Renal cortex interstitium (tissue), 11 donors: ENCODE data around the gene PELI3. TPM values are rescaled to one million over a fixed set of nuclear protein-coding genes. Genes with fewer than 3 reads are reported as not detected.

ENCODE experiments used
- DNase-seq, 11 donors: peaks; one replicate each; pipeline ENCODE4 v3.0.0-alpha.2; 2013; ENCODE audit warnings: low read depth in 9 of 11, low spot score in 4 of 11; ENCODE audit errors: extremely low read depth in 1 of 11
- polyA plus RNA-seq, 3 donors: library from polyadenylated mRNA; unstranded; fragments of 120-200 nt; gene quantifications; one replicate each; pipeline ENCODE4 v1.2.1, GENCODE V29; 2013; ENCODE audit not compliant: insufficient read length in 3 of 3

Gene PELI3
- polyA plus RNA-seq, 3 donors: 4.1 to 6.3 (median 5.9) TPM

DNA sequence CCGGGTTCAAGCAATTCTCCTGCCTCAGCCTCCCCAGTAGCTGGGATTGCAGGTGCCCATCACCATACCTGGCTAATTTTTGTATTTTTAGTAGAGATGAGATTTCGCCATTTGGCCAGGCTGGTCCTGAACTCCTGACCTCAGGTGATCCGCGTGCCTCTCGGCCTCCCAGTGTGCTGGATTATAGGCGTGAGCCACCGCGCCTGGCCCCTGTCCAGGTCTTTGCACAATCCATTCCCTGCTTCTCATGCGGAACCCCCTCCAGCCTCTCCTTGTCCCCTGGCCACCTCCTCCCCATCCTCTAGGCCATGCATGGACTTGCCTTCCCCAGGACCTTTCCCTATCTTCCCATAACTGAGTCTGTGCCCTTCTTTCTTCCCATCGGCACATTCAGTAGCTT lies 22.3 kb downstream of the PELI3 start:
- DNase-seq: no peak

DNA sequence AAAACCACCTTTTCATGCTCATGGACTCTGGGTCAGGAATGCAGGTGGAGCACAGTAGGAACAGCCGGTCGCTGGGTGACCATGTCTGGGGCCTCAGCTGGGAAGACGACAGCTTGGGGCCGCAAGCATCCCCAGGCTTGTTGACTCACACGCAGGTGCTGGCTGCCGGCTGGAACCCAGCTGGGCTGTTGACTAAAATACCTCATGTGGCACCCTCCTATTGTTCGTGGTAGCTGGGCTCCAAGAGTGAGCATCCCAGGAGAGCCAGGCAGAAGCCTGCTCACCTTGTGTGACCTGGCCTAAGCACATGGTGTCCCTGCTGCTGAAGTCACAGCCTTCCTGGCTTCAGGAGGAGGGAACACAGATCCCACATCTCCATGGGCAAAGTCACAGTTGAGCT lies 22.9 kb downstream of the PELI3 start:
- DNase-seq: no peak

DNA sequence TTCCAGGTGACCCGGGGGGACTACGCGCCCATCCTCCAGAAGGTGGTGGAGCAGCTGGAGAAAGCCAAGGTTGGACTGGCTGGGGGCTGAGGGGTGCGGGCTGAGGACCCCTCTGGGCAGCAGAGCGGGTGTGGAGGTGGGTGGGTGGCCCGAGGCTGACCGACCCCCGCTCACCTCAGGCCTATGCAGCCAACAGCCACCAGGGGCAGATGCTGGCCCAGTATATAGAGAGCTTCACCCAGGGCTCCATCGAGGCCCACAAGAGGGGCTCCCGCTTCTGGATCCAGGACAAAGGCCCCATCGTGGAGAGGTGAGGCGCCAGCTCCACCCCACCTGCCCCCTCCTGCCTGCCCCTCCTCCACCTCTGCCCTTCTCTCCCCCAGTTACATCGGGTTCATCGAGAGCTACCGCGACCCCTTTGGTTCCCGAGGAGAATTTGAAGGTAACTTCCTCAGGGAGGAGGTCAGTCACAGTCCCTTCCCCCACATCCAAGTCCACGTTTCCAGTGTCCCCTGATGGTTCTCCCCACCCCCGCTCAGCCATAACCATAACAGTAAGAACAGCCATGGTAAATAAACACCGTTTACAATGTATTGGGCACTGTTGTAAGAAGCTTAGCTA lies 24.7 kb downstream of the PELI3 start:
- no peak for DNase-seq

DNA sequence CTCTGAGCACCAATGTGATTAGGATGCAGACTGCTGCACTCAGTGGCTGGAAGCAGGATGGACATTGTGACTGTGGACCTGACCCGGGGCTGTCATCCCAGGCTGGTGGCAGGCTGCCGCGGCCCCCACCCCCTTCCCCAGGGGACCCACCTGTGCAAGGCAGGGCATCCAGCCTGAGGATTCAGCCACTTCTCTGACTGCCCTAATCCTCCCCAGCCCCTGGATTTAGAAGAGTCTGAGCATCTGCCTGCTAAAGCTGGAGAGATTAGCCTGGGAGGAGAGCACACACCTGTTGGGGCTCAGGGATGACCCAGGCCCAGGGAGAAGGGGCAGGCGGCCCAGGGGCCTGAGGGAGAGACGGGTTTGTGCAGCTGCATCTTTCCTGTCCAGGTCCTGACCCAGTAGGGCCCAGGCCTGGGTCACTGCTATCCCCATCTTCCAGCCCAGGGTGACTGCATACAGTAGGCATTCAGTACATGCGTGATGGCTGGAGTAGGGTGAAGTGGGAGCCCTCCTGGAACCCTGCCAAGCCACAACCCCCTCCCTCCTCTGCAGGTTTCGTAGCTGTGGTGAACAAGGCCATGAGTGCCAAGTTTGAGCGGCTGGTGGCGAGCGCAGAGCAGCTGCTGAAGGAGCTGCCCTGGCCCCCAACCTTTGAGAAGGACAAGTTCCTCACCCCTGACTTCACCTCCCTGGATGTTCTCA lies 25.6 kb downstream of the PELI3 start:
- DNase-seq: no peak

DNA sequence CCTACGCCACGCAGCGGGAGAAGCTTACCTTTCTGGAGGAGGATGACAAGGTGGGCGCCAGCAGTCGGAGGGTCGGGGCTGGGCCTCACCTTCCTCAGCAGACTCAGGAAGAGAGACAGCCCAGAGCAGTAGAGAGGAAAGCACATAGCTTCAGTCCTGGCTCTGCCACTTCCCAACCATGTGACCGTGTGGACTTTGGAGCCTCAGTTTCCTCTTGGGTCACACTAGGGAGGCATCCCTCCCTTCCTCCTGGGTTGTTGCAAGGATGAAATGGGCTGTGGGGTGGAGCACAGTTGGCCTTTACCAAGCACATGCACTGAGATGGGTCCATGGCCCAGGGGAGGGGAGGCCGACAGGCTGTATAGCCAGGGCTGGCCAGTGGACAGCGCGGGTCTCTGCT lies 26.4 kb downstream of the PELI3 start:
- no peak for DNase-seq

DNA sequence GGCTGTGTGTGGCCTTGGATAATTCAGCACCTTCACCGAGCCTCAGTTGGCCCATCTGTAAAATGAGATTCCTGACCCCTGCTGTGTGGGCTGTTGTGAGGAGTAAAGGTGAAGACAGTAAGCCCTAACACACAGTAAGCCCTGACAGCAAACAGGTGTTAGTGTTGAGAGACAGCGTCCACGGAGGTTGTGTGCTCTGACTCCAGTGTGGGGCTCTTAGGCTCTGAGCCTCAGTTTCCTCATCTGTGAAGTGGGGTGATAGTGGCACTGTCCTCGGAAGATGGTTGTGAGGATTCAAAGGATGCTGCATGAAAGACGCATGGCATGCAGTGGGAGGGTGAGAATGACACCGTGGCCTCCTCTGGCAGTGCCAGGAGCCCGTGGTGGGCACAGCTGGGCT lies 27.8 kb downstream of the PELI3 start:
- DNase-seq: no peak

DNA sequence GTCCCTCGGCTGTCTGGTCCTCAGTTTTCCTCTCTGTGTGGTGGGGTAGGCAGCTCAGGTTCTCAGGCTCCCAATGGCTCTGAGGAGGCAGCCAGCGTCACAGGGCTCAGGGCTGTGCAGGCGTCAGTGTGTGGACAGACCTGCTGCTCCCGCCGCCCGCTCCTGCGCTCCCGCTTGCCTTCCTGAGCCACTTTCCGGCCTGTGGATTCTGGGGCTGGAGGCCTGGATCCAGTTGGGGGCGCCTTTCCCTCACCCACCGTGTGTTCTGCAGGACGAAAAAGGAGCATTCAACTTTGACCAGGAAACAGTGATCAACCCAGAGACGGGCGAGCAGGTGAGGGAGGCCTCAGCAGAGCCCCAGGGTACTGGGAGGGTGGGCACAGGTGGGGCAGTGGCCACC lies 28.2 kb downstream of the PELI3 start:
- DNase-seq: no peak

DNA sequence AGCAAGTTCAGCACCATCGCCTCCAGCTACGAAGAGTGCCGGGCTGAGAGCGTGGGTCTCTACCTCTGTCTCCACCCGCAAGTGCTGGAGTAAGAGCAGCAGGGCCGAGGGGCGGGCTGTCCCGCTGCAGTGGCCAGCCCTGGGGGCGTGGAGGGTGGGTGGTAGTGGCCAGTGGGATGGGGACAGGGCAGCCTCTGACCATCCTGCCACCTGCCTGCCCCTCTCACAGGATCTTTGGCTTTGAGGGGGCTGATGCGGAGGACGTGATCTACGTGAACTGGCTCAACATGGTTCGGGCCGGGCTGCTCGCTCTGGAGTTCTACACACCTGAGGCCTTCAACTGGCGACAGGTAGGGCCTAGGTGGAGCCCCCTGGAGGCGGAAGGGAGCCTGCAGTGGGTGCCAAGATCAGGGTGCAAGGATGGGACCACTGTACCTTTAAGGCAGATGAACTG lies 28.7 kb downstream of the PELI3 start:
- DNase-seq: no peak

DNA sequence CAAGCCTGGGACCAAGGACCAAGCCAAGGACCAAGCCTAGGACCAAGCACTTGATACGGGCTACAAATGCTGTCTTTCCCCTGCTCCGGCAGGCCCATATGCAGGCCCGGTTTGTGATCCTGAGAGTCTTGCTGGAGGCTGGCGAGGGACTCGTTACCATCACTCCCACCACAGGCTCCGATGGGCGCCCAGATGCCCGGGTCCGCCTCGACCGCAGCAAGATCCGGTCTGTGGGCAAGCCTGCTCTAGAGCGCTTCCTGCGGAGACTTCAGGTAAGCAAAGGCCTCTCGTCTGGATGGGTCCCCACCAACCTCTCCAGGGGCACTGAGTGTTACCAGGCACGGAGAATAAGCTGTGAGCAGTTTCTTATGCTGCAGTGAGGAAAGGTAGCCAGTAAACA lies 30.5 kb downstream of the PELI3 start:
- DNase-seq: no peak

DNA sequence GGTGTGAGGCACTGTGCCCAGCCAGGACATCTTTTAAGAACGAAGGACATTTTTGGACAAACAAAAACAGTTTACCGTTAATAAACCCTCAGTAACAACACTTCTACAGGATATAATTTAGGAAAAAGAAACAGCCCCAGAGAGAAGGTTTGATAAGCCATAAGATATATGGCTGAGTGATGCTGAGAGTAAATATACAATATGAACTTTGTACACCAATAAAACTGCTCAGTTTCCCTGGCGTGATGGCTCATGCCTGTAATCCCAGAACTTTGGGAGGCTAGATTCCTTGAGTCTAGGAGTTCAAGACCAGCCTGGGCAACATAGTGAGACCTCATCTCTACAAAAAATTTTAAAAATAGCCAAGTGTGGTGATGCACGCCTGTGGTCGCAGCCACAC lies 31.8 kb downstream of the PELI3 start:
- no peak for DNase-seq

DNA sequence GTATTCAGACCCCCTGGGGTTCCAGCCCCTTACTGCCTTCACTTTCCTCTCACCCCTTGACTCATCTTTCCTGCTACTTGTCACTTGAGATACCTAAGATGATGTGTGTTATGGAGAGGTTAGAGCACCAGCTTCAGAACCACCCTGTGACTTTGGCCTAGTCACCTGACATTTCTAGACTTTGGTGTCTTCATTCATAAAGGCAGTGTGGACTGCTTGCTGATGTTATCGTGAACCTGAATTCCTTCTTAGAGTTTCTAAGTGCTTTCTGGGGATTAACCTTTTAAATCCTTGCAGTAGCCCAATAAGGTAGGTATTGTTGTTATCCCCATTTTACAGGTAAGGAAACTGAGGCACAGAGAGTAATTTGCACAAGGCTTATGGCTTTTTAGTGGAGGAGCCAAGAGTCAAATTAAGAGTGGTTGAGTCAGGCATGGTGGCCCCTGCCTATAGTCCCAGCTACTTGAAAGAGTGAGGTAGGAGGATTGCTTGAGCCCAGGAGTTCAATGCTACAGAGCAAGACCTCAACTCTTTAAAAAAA lies 38.6 kb downstream of the PELI3 start:
- DNase-seq: no peak

DNA sequence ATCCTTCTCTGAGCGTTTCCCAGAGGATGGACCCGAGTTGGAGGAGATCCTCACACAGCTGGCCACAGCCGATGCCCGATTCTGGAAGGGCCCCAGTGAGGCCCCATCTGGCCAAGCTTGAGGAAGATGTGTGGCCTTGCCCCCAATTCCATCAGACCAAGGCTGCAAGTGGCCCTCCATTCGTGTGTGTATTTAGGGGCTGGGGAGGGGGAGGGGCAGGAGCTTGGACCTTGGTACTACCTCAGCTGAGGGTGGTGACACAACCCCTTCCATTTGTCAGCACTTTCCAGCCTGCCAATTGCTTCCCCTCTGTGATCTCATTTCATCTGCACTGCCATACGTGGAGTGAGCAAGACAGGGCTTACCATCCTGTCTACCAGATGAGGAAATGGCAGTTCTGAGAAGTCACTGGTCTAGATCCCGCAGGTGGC lies 42.4 kb downstream of the PELI3 start:
- DNase-seq: peak in 1 of 11 donors; percentile 7

DNA sequence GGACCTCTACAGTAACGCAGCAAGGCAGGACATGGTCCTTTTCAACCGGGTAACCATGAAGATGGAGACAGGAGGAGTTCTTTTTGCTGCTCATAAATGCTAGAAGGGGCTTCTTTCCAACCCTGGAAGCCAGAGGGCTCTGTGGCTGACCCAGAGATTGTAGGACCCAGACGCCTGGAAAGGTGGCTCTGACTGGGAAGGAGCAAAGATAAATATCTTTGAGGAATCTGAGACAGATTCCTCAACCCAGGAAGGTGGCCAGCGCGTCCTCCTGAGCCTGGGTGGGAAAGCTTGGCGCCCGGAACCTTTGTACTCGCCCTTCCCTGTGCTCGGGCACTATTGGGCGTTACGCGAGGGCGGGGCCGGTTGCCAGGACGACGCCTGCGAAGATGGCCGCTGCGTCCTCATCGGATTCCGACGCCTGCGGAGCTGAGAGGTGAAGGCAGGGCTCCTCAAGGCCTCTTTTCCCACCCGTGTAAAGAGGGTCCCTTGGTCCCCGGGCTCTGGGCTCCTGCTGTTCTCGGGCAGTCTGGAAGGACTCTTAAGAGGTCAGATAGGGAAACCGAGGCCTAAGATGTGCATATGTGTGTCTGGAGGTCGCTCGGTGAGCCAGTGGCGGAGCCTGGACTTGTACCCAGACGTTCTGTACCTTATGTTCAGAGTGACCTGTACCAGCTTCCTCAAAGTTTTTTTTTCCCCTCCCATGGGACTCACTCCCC lies 43.7 kb downstream of the PELI3 start, which contains the start of gene BBS1:
Gene BBS1, plus strand, starts transcription at position 365 of the 719 bp plus-strand sequence. Its CDS starts 25 bp downstream, at position 390.
- peak; percentile 52 to 81 (median 72) for DNase-seq

DNA sequence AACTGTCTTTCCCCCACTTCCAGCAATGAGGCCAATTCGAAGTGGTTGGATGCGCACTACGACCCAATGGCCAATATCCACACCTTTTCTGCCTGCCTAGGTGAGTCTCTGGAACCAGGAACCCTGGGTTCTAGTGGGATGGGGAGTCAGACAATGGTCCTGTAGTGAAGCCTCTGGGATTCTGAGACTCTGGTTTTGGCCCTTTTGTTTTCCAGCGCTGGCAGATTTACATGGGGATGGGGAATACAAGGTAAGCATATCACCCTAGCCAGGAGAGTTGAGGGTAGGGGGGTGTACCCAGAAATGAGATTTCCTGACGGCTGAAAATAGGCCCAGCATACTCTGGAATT lies 44.3 kb downstream of the PELI3 start:
- DNase-seq: no peak

DNA sequence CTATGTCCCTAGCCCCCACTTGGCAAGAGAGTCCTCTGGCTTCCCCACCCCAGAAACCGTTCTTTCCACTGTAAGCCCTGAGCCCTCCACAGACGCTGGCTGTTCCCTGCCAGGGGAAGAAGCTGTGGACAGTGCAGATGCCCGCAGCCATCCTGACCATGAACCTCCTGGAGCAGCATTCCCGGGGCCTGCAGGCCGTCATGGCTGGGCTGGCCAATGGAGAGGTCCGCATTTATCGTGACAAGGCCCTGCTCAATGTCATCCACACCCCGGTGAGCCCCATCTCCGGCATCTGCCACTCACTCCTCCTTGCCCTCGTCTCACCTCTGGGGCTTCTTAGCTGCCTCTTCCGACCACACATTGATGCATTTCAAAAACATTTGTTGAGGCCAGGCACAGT lies 56.9 kb downstream of the PELI3 start:
- no peak for DNase-seq

DNA sequence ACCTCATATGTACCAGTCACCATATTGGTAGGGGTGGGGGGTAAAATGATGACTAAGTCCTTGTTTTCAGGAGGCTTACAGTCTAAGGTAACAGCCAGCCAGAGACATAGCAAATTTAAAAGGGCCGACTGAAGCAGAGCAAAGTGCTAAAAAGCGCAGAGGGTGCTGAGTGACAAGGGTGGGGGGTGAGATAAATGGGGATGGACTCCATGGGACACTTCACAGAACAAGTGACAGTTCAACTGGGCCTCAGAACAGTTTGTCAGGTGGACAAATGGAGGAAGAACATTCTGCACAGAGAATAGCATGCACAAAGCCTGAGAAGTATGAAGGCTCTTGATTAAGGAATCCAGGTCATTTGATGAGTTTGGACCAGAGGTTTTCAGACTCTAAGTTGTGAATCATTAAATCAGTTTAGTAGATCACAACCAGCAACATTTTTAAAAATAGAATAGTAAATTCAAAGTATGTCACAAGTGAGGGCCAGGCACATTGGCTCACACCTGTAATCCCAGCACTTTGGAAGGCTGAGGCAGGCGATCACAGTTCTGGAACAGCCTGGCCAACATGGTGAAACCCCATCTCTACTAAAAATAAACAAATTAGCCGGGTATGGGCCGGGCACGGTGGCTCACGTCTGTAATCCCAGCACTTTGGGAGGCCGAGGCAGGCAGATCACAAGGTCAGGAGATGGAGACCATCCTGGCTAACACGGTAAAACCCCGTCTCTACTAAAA lies 57.8 kb downstream of the PELI3 start:
- no peak for DNase-seq
